GM23338 (cell line): ENCODE results near the gene MEGF10.
"Not testable (repeated sequence)": the region's sequence is repeated elsewhere in the genome, so short reads cannot be mapped to it uniquely, and the experiment has no call there.

Experiments
- EZH2 ChIP-seq: fragments of 200-600 bp; sonication (generic); IDR thresholded peaks from one replicate; pipeline ENCODE4 v1.8.0; 2017; ENCODE audit warnings: antibody characterized with exemption, mild to moderate bottlenecking, low read depth; ENCODE audit not compliant: unreplicated experiment
- EZH2phosphoT487 ChIP-seq: fragments of 200-600 bp; sonication (generic); IDR thresholded peaks from one replicate; pipeline ENCODE4 v1.8.1; 2018; ENCODE audit warnings: antibody characterized with exemption; ENCODE audit not compliant: unreplicated experiment
- JUNB ChIP-seq: IDR thresholded peaks from one replicate; pipeline ENCODE4 v1.6.1; 2016; ENCODE audit warnings: antibody characterized with exemption; ENCODE audit not compliant: unreplicated experiment
- NANOG ChIP-seq: IDR thresholded peaks from 2 replicates; pipeline ENCODE4 v1.6.1; 2016; ENCODE audit warnings: antibody characterized with exemption, borderline replicate concordance
- POLR2AphosphoS5 ChIP-seq: IDR thresholded peaks from 2 replicates; pipeline ENCODE4 v1.6.1; 2016; ENCODE audit warnings: antibody characterized with exemption, low read depth
- STAT1 ChIP-seq: IDR thresholded peaks from one replicate; pipeline ENCODE4 v1.6.1; 2016; ENCODE audit warnings: antibody characterized with exemption; ENCODE audit not compliant: unreplicated experiment
- ZNF331 ChIP-seq: fragments of 250-450 bp; sonication (Bioruptor Pico); IDR thresholded peaks from 2 replicates; pipeline ENCODE4 v1.5.0; 2020; ENCODE audit warnings: low read depth, mild to moderate bottlenecking, moderate library complexity
- TF ChIP-seq, protein P1 (sequence below), 2 experiments: fragments of 200-600 bp in 1 of 2; sonication (generic) in 1 of 2; conservative IDR thresholded peaks; 2 replicates each; pipeline versions ENCODE4 v1.5.1 to v1.6.1; 2016 to 2017; ENCODE audit warnings: antibody characterized with exemption in 2 of 2, low read depth in 2 of 2, mild to moderate bottlenecking in 2 of 2, moderate library complexity in 1 of 2
- TF ChIP-seq, protein P2 (sequence below): IDR thresholded peaks from one replicate; pipeline ENCODE4 v1.6.1; 2018; ENCODE audit warnings: antibody characterized with exemption; ENCODE audit not compliant: unreplicated experiment
- TF ChIP-seq, protein P3 (sequence below): IDR thresholded peaks from 2 replicates; pipeline ENCODE4 v1.6.1; 2016; ENCODE audit warnings: antibody characterized with exemption

DNA sequence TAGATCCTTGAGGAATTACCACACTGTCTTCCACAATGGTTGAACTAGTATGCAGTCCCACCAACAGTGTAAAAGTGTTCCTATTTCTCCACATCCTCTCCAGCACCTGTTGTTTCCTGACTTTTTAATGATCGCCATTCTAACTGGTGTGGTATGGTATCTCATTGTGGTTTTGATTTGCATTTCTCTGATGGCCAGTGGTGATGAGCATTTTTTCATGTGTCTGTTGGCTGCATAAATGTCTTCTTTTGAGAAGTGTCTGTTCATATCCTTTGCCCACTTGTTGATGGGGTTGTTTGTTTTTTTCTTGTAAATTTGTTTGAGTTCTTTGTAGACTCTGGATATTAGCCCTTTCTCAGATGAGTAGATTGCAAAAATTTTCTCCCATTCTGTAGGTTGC is 25.1 kb upstream of the MEGF10 start:
- not testable (repeated sequence) for TF ChIP-seq POLR2AphosphoS5; EZH2; ZNF331 (CRISPR knock-in tag); STAT1; EZH2phosphoT487; JUNB; NANOG
- TF ChIP-seq, protein P1, sequence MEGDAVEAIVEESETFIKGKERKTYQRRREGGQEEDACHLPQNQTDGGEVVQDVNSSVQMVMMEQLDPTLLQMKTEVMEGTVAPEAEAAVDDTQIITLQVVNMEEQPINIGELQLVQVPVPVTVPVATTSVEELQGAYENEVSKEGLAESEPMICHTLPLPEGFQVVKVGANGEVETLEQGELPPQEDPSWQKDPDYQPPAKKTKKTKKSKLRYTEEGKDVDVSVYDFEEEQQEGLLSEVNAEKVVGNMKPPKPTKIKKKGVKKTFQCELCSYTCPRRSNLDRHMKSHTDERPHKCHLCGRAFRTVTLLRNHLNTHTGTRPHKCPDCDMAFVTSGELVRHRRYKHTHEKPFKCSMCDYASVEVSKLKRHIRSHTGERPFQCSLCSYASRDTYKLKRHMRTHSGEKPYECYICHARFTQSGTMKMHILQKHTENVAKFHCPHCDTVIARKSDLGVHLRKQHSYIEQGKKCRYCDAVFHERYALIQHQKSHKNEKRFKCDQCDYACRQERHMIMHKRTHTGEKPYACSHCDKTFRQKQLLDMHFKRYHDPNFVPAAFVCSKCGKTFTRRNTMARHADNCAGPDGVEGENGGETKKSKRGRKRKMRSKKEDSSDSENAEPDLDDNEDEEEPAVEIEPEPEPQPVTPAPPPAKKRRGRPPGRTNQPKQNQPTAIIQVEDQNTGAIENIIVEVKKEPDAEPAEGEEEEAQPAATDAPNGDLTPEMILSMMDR (conservative IDR thresholded peaks at IDR 0.05; ENCODE audit: low read depth in 2 of 2), result not testable (repeated sequence)
- TF ChIP-seq, protein P2, sequence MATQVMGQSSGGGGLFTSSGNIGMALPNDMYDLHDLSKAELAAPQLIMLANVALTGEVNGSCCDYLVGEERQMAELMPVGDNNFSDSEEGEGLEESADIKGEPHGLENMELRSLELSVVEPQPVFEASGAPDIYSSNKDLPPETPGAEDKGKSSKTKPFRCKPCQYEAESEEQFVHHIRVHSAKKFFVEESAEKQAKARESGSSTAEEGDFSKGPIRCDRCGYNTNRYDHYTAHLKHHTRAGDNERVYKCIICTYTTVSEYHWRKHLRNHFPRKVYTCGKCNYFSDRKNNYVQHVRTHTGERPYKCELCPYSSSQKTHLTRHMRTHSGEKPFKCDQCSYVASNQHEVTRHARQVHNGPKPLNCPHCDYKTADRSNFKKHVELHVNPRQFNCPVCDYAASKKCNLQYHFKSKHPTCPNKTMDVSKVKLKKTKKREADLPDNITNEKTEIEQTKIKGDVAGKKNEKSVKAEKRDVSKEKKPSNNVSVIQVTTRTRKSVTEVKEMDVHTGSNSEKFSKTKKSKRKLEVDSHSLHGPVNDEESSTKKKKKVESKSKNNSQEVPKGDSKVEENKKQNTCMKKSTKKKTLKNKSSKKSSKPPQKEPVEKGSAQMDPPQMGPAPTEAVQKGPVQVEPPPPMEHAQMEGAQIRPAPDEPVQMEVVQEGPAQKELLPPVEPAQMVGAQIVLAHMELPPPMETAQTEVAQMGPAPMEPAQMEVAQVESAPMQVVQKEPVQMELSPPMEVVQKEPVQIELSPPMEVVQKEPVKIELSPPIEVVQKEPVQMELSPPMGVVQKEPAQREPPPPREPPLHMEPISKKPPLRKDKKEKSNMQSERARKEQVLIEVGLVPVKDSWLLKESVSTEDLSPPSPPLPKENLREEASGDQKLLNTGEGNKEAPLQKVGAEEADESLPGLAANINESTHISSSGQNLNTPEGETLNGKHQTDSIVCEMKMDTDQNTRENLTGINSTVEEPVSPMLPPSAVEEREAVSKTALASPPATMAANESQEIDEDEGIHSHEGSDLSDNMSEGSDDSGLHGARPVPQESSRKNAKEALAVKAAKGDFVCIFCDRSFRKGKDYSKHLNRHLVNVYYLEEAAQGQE, result not testable (repeated sequence)
- TF ChIP-seq, protein P3, sequence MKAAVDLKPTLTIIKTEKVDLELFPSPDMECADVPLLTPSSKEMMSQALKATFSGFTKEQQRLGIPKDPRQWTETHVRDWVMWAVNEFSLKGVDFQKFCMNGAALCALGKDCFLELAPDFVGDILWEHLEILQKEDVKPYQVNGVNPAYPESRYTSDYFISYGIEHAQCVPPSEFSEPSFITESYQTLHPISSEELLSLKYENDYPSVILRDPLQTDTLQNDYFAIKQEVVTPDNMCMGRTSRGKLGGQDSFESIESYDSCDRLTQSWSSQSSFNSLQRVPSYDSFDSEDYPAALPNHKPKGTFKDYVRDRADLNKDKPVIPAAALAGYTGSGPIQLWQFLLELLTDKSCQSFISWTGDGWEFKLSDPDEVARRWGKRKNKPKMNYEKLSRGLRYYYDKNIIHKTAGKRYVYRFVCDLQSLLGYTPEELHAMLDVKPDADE, result not testable (repeated sequence)
